Hepatocyte (in vitro differentiated cells): ENCODE measurements around the gene MAGEF1.

ENCODE experiments used
- EZH2 ChIP-seq: fragments of 200-600 bp; sonication (generic); IDR thresholded peaks from 2 replicates; pipeline ENCODE4 v1.6.1; 2016; ENCODE audit warnings: antibody characterized with exemption, mild to moderate bottlenecking, borderline replicate concordance
- EZH2phosphoT487 ChIP-seq: fragments of 200-600 bp; sonication (generic); IDR thresholded peaks from one replicate; pipeline ENCODE4 v1.6.1; 2018; ENCODE audit warnings: antibody characterized with exemption, mild to moderate bottlenecking, low read depth, moderate library complexity; ENCODE audit not compliant: unreplicated experiment, severe bottlenecking
- TF ChIP-seq, protein P1 (sequence below): fragments of 200-600 bp; sonication (generic); IDR thresholded peaks from 2 replicates; pipeline ENCODE4 v1.5.1; 2016; ENCODE audit warnings: antibody characterized with exemption, mild to moderate bottlenecking; ENCODE audit not compliant: poor library complexity

DNA sequence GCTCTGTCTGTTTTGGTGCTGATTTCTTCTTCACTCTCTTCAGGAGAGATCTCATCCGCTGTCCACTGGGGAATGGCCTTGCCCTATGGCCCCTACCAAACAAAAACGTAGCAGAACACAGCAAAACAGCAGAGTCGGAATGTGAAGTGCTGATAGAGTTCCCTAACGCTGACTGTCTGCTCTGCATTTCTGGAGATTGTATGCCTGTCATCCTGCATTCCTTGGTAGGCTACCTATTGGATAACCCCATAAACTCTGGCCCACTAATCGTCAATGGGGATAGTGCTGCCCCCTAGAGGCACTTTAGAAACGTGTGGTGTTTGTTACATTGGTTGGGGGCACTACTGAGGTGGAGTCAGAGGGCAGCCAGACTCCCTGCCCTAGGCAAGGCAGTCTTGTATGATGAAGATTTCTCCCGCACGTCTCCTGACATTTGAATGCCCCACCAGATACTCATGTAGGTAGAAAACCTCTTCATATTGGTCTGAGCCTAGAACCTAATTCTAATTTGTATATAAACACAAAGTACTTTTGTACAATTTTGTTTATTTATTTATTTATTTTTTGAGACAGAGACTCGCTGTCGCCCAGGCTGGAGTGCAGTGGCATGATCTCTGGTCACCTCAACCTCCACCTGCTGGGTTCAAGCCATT, 15.6 kb upstream of the MAGEF1 start:
- no peak for TF ChIP-seq EZH2
- TF ChIP-seq EZH2phosphoT487, result no peak
- TF ChIP-seq, protein P1, sequence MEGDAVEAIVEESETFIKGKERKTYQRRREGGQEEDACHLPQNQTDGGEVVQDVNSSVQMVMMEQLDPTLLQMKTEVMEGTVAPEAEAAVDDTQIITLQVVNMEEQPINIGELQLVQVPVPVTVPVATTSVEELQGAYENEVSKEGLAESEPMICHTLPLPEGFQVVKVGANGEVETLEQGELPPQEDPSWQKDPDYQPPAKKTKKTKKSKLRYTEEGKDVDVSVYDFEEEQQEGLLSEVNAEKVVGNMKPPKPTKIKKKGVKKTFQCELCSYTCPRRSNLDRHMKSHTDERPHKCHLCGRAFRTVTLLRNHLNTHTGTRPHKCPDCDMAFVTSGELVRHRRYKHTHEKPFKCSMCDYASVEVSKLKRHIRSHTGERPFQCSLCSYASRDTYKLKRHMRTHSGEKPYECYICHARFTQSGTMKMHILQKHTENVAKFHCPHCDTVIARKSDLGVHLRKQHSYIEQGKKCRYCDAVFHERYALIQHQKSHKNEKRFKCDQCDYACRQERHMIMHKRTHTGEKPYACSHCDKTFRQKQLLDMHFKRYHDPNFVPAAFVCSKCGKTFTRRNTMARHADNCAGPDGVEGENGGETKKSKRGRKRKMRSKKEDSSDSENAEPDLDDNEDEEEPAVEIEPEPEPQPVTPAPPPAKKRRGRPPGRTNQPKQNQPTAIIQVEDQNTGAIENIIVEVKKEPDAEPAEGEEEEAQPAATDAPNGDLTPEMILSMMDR, result peak; percentile 79
